CD4-positive, alpha-beta T cell (primary cell): Measurements from ENCODE around the gene HACL1. TPM values are rescaled to one million over a fixed set of nuclear protein-coding genes. Genes with fewer than 3 reads are reported as not detected.
A peak's percentile ranks its signal among the peaks of the same experiment; 100 is the strongest.

Experiments used
- ATAC-seq: fragments of 200-7000 bp; cut with Tn5 transposase; one replicate; pipeline ENCODE4 v1.10.0; 2022; ENCODE audit warnings: mild to moderate bottlenecking; ENCODE audit not compliant: poor library complexity
- CTCF ChIA-PET: fragments of 350-600 bp; sonication (Branson Sonifier 250); formaldehyde crosslinking; loops from one replicate; lab custom pipeline; 2021; ENCODE audit warnings: antibody characterized with exemption, inconsistent platforms; lab: Charles Lee
- POLR2A ChIA-PET: fragments of 350-600 bp; sonication (Branson Sonifier 250); formaldehyde crosslinking; loops from one replicate; lab custom pipeline; 2021; ENCODE audit warnings: antibody characterized with exemption, inconsistent platforms; lab: Charles Lee
- DNase-seq, 14 experiments: peaks; one replicate each; pipeline ENCODE4 v3.0.0-alpha.2; 2013 to 2020; ENCODE audit warnings: mixed read lengths in 2 of 14
- H3K27ac ChIP-seq, 2 donors: one replicate each; pipeline versions ENCODE4 v1.5.1 to v1.7.0; 2013; ENCODE audit warnings: low read length in 2 of 2, low read depth in 1 of 2, mild to moderate bottlenecking in 1 of 2
- H3K27me3 ChIP-seq, 2 experiments: 1 replicate in 1 of 2; 2 replicates in 1 of 2; pipeline versions ENCODE4 v1.6.1 to v1.7.0; 2013; ENCODE audit warnings: low read length in 2 of 2, control low read depth in 1 of 2, mild to moderate bottlenecking in 1 of 2, moderate library complexity in 1 of 2; ENCODE audit not compliant: insufficient read depth in 2 of 2, control insufficient read depth in 1 of 2
- H3K36me3 ChIP-seq: one replicate; pipeline ENCODE4 v1.6.1; 2013; ENCODE audit warnings: low read length, control low read depth; ENCODE audit not compliant: insufficient read depth
- H3K4me1 ChIP-seq: one replicate; pipeline ENCODE4 v1.6.1; 2013; ENCODE audit warnings: low read length, control low read depth; ENCODE audit not compliant: insufficient read depth
- H3K4me3 ChIP-seq: one replicate; pipeline ENCODE4 v1.5.1; 2013; ENCODE audit warnings: mild to moderate bottlenecking, low read length, moderate library complexity
- H3K9me3 ChIP-seq, 2 experiments: 1 replicate in 1 of 2; 2 replicates in 1 of 2; pipeline versions ENCODE4 v1.6.1 to v1.7.0; 2013; ENCODE audit warnings: low read length in 2 of 2, mild to moderate bottlenecking in 2 of 2, control low read depth in 1 of 2, moderate library complexity in 1 of 2; ENCODE audit not compliant: control insufficient read depth in 1 of 2, insufficient read depth in 1 of 2
- H3K27ac Mint-ChIP-seq: one replicate; pipeline ENCODE4 v1.8.0; 2020; ENCODE audit warnings: mixed read lengths
- H3K27me3 Mint-ChIP-seq: one replicate; pipeline ENCODE4 v1.8.0; 2021; ENCODE audit warnings: mixed read lengths
- H3K36me3 Mint-ChIP-seq: one replicate; pipeline ENCODE4 v1.8.0; 2021; ENCODE audit warnings: low read depth, mixed read lengths
- H3K4me1 Mint-ChIP-seq: one replicate; pipeline ENCODE4 v1.8.0; 2021; ENCODE audit warnings: low read depth, mixed read lengths
- H3K4me3 Mint-ChIP-seq: one replicate; pipeline ENCODE4 v1.8.0; 2020; ENCODE audit warnings: mild to moderate bottlenecking, mixed read lengths
- H3K9me3 Mint-ChIP-seq: one replicate; pipeline ENCODE4 v1.8.0; 2020; ENCODE audit warnings: mixed read lengths
- CTCF ChIP-seq: fragments of 200-600 bp; IDR thresholded peaks from one replicate; pipeline ENCODE4 v1.8.0; 2022; ENCODE audit warnings: antibody characterized with exemption, mild to moderate bottlenecking
- intact Hi-C, 2 experiments: fragments of 100-400 bp; cut with DNase I in 1 of 2; cut with micrococcal nuclease in 1 of 2; formaldehyde crosslinking; loops; one replicate each; pipeline versions ENCODE4 v1.15.1 to v1.9.0; 2023 to 2025; cut with DNase I, micrococcal nuclease
- total RNA-seq, 174 experiments: library from RNA in 2 of 174; stranded (reverse) in 2 of 174; gene quantifications; one replicate each; pipeline ENCODE4 v1.2.3 and lab custom pipeline; 2021 to 2026

The HACL1 gene
- total RNA-seq, 2 experiments from 2014 or later = 26.6 to 33.2 TPM

DNA sequence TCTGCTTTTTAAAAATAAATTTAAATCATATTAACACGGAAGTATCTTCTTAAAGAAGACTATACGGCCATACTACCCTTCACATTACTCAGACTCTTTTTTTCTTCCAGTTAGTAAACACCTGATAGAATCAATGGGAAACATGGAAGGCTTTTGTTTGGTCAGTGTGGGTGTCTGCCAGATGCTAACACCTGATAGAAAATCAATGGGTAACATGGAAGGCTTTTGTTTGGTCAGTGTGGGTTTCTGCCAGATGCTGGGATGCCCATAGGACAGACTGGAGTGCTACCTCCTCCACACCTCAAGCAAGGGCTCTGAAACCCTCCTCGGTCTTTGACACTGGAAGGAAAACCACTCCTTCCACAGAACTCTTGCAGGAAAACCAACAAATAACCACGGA, 29.2 kb downstream of the HACL1 start:
- POLR2A ChIA-PET = no interaction called here

DNA sequence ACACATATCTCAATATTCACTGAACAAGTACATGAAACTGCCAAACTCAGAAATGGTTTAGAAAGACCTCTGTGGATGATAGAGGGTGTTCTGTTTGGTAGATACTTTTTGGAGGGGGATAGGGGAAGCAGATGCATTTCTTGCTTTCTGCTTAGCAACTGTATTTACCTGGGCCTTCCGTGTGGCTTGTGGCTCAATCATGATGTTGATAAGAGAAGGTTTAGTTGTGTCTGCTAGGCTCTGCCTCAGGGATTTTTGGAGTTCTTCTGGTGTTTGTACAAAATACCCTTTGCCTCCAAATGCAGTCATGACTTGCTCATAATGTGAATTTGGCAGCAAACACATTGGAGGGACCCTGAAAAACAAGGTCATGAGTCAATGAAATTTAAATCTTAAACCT, 38.2 kb downstream of the HACL1 start:
- Mint-ChIP-seq H3K4me3 (no peak overlapping the region), H3K9me3 (no peaks in the 10 kb centered on the region), H3K27me3 (no peaks in the 10 kb centered on the region), H3K27ac (peak overlapping the region; percentile 15), H3K36me3 (peaks cover 81% of the 10 kb centered on the region), H3K4me1 (no peaks in the 10 kb centered on the region)
- H3K36me3 ChIP-seq = peaks cover 72% of the 10 kb centered on the region
- DNase-seq (no peak), ATAC-seq (no peak)
- TF ChIP-seq CTCF = no peak
- H3K27ac ChIP-seq = no peak overlapping the region
- peaks cover 3% of the 10 kb centered on the region for H3K4me1 ChIP-seq
- intact Hi-C loops = no loop called here
- no peaks in the 10 kb centered on the region for H3K9me3 ChIP-seq
- no peak overlapping the region for H3K4me3 ChIP-seq
- CTCF ChIA-PET = no interaction called here
- POLR2A ChIA-PET = no interaction called here
- H3K27me3 ChIP-seq = no peaks in the 10 kb centered on the region

More for the DNA sequence above, 29.2 kb downstream of the HACL1 start:
- Mint-ChIP-seq H3K4me1 (no peaks in the 10 kb centered on the region), H3K27me3 (no peaks in the 10 kb centered on the region), H3K9me3 (no peaks in the 10 kb centered on the region), H3K27ac (no peak overlapping the region), H3K36me3 (peaks cover 71% of the 10 kb centered on the region), H3K4me3 (no peak overlapping the region)
- Histone ChIP-seq H3K9me3 (no peaks in the 10 kb centered on the region), H3K27ac (no peak overlapping the region), H3K4me3 (no peak overlapping the region), H3K4me1 (peaks cover 3% of the 10 kb centered on the region), H3K36me3 (peaks cover 60% of the 10 kb centered on the region), H3K27me3 (no peaks in the 10 kb centered on the region)
- CTCF ChIA-PET = no interaction called here
- ATAC-seq = no peak
- intact Hi-C loops = no loop called here
- no peak for TF ChIP-seq CTCF
- DNase-seq = no peak

- H3K9me3 Mint-ChIP-seq = no peaks in the 10 kb centered on the region
- no peak overlapping the region for H3K4me3 Mint-ChIP-seq
- H3K4me3 ChIP-seq = no peak overlapping the region
- peaks cover 78% of the 10 kb centered on the region for H3K36me3 Mint-ChIP-seq
- peaks cover 4% of the 10 kb centered on the region for H3K4me1 Mint-ChIP-seq
- peaks cover 5% of the 10 kb centered on the region for H3K4me1 ChIP-seq
- H3K27ac ChIP-seq = no peak overlapping the region
- H3K36me3 ChIP-seq = peaks cover 66% of the 10 kb centered on the region
- ChIA-PET POLR2A (no interaction called here), CTCF (no interaction called here)
- H3K9me3 ChIP-seq = no peaks in the 10 kb centered on the region
- no peak for ATAC-seq
- intact Hi-C loops = no loop called here
- peak overlapping the region; percentile 15 for H3K27ac Mint-ChIP-seq
- TF ChIP-seq CTCF = no peak
- H3K27me3 ChIP-seq = no peaks in the 10 kb centered on the region
- no peaks in the 10 kb centered on the region for H3K27me3 Mint-ChIP-seq
- DNase-seq = no peak
These were observed 38.8 kb downstream of the HACL1 start for GRCh38 chr3:15562560-15562959.
